Stimulated activated CD4-positive, alpha-beta T cell treated with anti-CD3 and anti-CD28 coated beads, Interleukin-15, amount 100 ng/mL, for 48 hours (primary cell): ENCODE results near the gene ARHGAP27.

Experiments
- DNase-seq, 2 donors: peaks; one replicate each; pipeline ENCODE4 v3.0.0-alpha.2; 2020; ENCODE audit warnings: low read depth in 2 of 2

ARHGAP27 gene

GRCh38 chr17:45430738-45431530, 1.7 kb downstream of the ARHGAP27 start:
- DNase-seq = no peak

- DNase-seq = no peak
Measured at GRCh38 chr17:45430006-45430737, 2.5 kb downstream of the ARHGAP27 start.

- no peak for DNase-seq
Measured at GRCh38 chr17:45429339-45430005, 3.2 kb downstream of the ARHGAP27 start.

GRCh38 chr17:45428931-45429338, 3.7 kb downstream of the ARHGAP27 start:
- DNase-seq = no peak

GRCh38 chr17:45428050-45428617, 4.5 kb downstream of the ARHGAP27 start:
- DNase-seq = peak; percentile 45 to 72

GRCh38 chr17:45427181-45427835, 5.4 kb downstream of the ARHGAP27 start:
- no peak for DNase-seq

GRCh38 chr17:45426561-45426960, 6.1 kb downstream of the ARHGAP27 start:
- no peak for DNase-seq

GRCh38 chr17:45425984-45426413, 6.7 kb downstream of the ARHGAP27 start:
- DNase-seq = no peak

GRCh38 chr17:45425125-45425983, 7.3 kb downstream of the ARHGAP27 start:
- DNase-seq = no peak

GRCh38 chr17:45424769-45425124, 7.9 kb downstream of the ARHGAP27 start:
- DNase-seq = no peak

- no peak for DNase-seq
Measured at GRCh38 chr17:45423975-45424335, 8.7 kb downstream of the ARHGAP27 start.

- DNase-seq = no peak
Measured at GRCh38 chr17:45423304-45423974, 9.2 kb downstream of the ARHGAP27 start.

- no peak for DNase-seq
Measured at GRCh38 chr17:45414990-45415881, 17.4 kb downstream of the ARHGAP27 start.

- no peak for DNase-seq
Measured at GRCh38 chr17:45413498-45413923, 19.2 kb downstream of the ARHGAP27 start.

GRCh38 chr17:45411348-45412105, 21.1 kb downstream of the ARHGAP27 start:
- DNase-seq = no peak

- peak in 1 of 2 donors; percentile 52 for DNase-seq
Measured at GRCh38 chr17:45410144-45411091, 22.3 kb downstream of the ARHGAP27 start.

- no peak for DNase-seq
Measured at GRCh38 chr17:45409659-45410076, 23.0 kb downstream of the ARHGAP27 start.
